GM23248 (cell line): ENCODE data around the gene CHCHD3.
"Not testable (repeated sequence)": the region's sequence is repeated elsewhere in the genome, so short reads cannot be mapped to it uniquely, and the experiment has no call there.

Experiments used
- EZH2 ChIP-seq: fragments of 200-600 bp; sonication (generic); IDR thresholded peaks from 2 replicates; pipeline ENCODE4 v1.6.1; 2018; ENCODE audit warnings: antibody characterized with exemption, mild to moderate bottlenecking; ENCODE audit not compliant: insufficient read depth, poor library complexity, severe bottlenecking
- EZH2phosphoT487 ChIP-seq: fragments of 200-600 bp; sonication (generic); IDR thresholded peaks from 2 replicates; pipeline ENCODE4 v1.6.1; 2018; ENCODE audit warnings: antibody characterized with exemption, moderate library complexity, mild to moderate bottlenecking, low read depth; ENCODE audit not compliant: insufficient read depth

DNA sequence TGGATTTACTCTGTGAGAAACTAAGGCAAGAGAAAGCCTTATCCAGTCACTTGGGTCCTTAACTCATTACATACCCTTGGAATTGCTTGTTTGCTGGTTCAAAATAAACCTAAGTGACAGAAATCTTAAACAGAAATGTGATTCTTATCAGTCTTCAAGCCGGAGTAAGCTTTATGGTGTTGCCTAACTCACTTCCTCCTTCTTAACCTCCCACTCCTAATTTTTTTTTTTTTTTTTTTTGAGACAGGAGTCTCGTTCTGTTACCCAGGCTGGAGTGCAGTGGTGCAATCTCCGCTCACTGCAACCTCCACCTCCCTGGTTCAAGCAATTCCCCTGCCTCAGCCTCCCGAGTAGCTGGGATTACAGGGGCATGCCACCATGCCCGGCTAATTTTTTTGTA, 151.9 kb downstream of the CHCHD3 start:
- TF ChIP-seq EZH2, EZH2phosphoT487: not testable (repeated sequence)
